Fibroblast of villous mesenchyme (primary cell): ENCODE measurements around the gene ACOT11. TPM values are rescaled to one million over a fixed set of nuclear protein-coding genes. Genes with fewer than 3 reads are reported as not detected.

Source experiments
- DNase-seq: peaks from one replicate; pipeline ENCODE4 v3.0.0-alpha.2; 2010; ENCODE audit warnings: low read depth
- H3K4me3 ChIP-seq: 2 replicates; pipeline ENCODE4 v1.5.1; 2011; ENCODE audit warnings: low read depth, mild to moderate bottlenecking, low read length
- total RNA-seq: library from RNA; depleted of rRNA; stranded (reverse); fragments of >200 nt; gene quantifications from 2 replicates; pipeline ENCODE4 v1.2.3, GENCODE V29; 2012
- TF ChIP-seq, protein P1 (sequence below): IDR thresholded peaks from 2 replicates; pipeline ENCODE4 v1.5.1; 2012; ENCODE audit warnings: low read depth, mild to moderate bottlenecking, low read length; ENCODE audit not compliant: insufficient read depth

The ACOT11 gene
- total RNA-seq, 1 donor, result 2.2 TPM

DNA sequence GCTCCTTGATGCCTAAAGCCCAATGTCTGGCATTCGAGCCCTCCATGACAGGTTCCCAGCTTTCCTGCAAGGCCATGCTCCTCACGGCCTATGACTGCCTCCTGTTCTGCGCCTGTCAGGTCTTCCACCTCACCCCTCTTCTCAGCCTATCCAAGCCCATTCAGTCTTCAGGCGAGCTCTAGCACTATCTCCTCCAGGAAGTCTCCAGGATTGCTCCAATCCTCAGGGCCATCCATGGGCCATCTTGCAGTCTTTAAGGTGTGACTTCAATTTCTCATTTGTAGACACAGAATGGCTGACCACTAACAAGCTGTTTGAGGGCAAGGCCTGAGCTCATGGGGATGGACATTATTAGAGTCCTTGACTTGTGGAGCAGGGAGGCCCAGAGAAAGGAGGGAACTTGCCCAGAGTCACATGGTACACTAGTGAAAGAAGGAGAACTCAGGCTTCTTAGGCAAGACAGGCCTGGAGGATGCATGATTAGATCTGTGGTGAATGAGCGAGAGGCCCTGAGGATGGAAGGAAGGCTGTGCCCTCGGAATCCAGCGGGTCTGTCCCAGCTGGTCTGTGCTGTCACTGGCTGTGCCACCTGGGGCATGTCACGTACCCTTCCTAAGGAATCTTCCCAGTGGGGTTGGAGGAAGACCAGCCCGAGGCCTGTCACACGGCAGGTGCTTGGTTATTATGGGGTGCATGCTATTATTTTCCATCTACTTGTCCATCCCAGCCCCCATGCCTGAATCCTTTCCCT, 1.2 kb upstream of the ACOT11 start:
- TF ChIP-seq, protein P1, sequence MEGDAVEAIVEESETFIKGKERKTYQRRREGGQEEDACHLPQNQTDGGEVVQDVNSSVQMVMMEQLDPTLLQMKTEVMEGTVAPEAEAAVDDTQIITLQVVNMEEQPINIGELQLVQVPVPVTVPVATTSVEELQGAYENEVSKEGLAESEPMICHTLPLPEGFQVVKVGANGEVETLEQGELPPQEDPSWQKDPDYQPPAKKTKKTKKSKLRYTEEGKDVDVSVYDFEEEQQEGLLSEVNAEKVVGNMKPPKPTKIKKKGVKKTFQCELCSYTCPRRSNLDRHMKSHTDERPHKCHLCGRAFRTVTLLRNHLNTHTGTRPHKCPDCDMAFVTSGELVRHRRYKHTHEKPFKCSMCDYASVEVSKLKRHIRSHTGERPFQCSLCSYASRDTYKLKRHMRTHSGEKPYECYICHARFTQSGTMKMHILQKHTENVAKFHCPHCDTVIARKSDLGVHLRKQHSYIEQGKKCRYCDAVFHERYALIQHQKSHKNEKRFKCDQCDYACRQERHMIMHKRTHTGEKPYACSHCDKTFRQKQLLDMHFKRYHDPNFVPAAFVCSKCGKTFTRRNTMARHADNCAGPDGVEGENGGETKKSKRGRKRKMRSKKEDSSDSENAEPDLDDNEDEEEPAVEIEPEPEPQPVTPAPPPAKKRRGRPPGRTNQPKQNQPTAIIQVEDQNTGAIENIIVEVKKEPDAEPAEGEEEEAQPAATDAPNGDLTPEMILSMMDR, result no peak
- DNase-seq, result no peak
- H3K4me3 ChIP-seq, result no peak overlapping the region

DNA sequence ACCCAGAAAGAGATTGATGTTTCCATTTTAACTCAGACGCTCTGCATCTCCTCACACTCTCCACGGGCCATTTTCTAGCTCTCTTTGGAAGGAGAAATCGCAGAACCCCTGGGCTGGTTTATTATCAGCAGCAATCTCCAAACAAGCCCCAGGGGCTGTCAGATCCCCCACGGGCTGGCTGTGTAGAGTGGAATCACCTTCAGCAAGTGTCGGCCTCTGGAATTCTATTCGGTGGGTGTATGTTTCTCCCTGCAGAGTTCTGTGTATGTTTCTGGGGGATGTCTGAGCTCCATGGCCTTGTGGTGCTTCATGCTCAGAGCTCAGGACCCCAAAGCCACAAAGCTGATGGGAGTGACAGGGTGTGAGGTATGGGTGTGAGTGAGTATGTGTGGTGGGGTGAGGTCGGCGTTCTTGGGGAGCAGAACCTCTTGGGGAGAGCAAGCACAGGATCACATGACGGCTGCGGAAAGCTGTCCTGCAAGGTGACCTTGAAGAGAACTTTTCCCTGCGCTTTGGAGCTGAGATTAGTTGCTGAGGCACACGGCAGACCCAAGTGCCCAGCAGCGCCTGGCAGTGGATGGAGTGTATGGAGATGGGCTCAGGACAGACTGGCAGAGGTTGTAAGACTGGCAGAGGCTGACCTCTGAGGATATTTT, 489 bp downstream of the ACOT11 start:
- no peak overlapping the region for H3K4me3 ChIP-seq
- TF ChIP-seq, protein P1, result no peak
- DNase-seq, result no peak

- no peak for DNase-seq
- TF ChIP-seq, protein P1, result no peak
- H3K4me3 ChIP-seq, result no peak overlapping the region
These were observed 1.3 kb downstream of the ACOT11 start for GRCh38 chr1:54549181-54549924.

DNA sequence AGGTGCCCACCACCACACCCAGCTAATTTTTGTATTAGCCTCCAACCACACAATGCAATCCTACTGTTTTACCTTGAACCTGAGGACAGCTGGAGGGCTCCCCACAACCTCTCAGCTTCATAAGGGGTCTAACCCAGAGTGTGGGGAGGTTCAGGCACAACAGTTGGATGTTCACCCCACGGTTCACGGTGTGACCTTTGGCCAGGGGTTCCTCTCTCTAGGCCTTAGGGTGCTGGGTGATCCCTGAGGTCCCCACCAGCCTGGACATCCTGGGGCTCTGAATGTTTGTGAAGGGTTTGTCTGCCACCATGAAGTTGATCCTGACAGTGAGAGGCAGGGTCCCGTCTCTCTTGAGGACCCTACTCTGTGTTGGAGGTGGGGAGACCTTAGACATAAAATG, 3.9 kb downstream of the ACOT11 start:
- DNase-seq, result no peak
- TF ChIP-seq, protein P1, result no peak
- no peak overlapping the region for H3K4me3 ChIP-seq

DNA sequence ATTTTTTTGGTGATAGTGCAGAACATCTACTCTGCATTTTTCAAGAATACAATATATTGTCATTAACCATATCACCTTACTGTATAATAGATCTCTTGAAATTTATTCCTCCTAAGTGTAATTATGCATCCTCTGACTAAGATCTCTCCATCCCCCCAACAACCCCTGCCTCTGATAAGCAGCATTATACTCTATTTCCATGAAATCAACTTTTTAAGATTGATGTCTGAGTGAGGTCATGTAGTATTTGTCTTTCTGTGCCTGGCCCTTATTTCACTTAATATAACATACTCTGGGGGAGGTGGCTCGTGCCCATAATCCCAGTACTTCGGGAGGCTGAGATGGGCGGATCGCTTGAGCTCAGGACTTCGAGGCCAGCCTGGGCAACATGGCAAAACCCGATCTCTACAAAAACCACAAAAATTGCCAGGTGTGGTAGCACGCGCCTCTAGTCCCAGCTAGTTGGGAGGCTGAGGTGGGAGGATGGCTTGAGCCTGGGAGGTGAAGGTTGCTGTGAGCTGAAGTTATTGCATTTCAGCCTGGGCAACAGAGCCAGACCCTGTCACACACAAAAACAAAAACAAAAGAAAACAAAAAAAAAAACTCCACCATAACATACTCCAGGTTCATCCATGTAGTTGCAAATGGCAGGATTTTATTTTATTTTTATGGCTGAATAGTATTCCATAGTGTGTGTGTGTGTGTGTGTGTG, 5.7 kb downstream of the ACOT11 start:
- H3K4me3 ChIP-seq, result no peak overlapping the region
- TF ChIP-seq, protein P1, result no peak
- no peak for DNase-seq

DNA sequence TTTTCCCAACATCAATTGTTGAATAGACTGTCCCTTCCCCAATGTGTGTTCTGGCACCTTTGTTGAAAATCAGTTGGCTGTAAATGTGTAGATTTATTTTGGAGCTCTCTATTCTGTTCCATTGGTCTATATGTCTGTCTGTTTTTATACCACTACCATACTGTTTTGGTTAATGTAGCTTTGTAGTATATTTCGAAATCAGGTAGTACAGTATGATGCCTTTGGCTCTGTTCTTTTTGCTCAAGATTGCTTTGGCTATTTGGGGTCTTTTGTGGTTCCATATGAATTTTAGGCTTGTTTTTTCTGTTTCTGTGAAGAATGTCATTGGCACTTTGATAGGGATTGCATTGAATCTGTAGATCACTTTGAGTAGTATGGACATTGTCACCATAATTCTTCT, 8.1 kb downstream of the ACOT11 start:
- no peak for DNase-seq
- H3K4me3 ChIP-seq, result no peak overlapping the region
- TF ChIP-seq, protein P1, result no peak
